ENCODE measurements around the gene MRAS. TPM values are rescaled to one million over a fixed set of nuclear protein-coding genes. Genes with fewer than 3 reads are reported as not detected.

Gene MRAS
- total and polyA plus RNA-seq, 2 of the 8 experiments (the other 6 are each of a cell fraction or from before 2014, with no cell fraction given), result 10.6 to 16.2 TPM

DNA sequence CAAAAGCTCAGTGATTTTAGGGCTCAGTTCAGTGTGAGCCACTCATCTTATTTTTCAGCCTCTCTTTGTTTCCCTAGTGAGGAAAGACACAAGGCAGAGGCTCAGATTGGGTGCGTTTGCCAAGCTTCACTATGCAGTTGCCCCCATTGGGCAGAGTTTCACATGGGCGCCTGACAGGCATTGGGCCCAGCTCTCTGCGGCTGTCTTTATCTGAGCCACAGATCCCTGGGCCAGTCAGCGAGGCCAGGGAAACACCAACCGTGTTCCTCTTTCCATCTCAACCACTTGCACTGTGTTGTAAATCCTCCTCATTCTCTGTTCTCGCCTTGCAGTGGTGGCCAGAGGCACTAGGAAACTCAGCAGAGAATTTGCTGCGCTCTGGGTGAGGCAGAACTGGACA lies 96.9 kb downstream of the MRAS start:
- Histone ChIP-seq H2AFZ (ENCODE audit: low read length) (no peak overlapping the region), H2AK5ac (ENCODE audit: low read depth, low read length) (no peak overlapping the region), H3K23ac (ENCODE audit: insufficient read length) (no peak overlapping the region), H3K14ac (ENCODE audit: insufficient read length) (no peak overlapping the region), H3K4me2 (ENCODE audit: insufficient read depth in 1 of 2, low read depth in 2 of 2, low read length in 2 of 2) (no peak overlapping the region), H2BK120ac (replicated peaks; ENCODE audit: low read depth, low read length) (no peak overlapping the region), H3K79me2 (ENCODE audit: control insufficient read depth in 1 of 2, insufficient read depth in 2 of 2, low read length in 2 of 2) (no peaks in the 10 kb centered on the region), H3K23me2 (ENCODE audit: low read depth, low read length) (no peaks in the 10 kb centered on the region), H4K20me1 (replicated peaks in 1 of 2; ENCODE audit: control insufficient read depth in 1 of 2, insufficient read depth in 2 of 2, low read length in 2 of 2) (no peaks in the 10 kb centered on the region), H3K18ac (ENCODE audit: extremely low read depth, low read length) (no peak overlapping the region), H2BK15ac (ENCODE audit: low read length) (no peak overlapping the region), H3K27me3 (replicated peaks in 1 of 4; ENCODE audit: control insufficient read depth in 3 of 4, extremely low read depth in 1 of 4, insufficient read depth in 3 of 4, low read length in 3 of 4) (no peaks in the 10 kb centered on the region), H3K4me3 (ENCODE audit: extremely low read depth in 1 of 4, insufficient read depth in 2 of 4, low read depth in 3 of 4, low read length in 4 of 4) (no peak overlapping the region), H3K9me3 (ENCODE audit: insufficient read depth in 2 of 2, low read depth in 1 of 2, low read length in 1 of 2) (no peaks in the 10 kb centered on the region), H3K36me3 (ENCODE audit: control insufficient read depth in 2 of 4, insufficient read depth in 4 of 4, low read length in 3 of 4) (no peaks in the 10 kb centered on the region), H2BK20ac (ENCODE audit: low read length) (no peak overlapping the region), H4K8ac (ENCODE audit: extremely low read depth, insufficient read depth, low read length) (no peak overlapping the region), H2BK5ac (ENCODE audit: low read depth, low read length) (no peak overlapping the region), H3K56ac (replicated peaks; ENCODE audit: insufficient read length, low read depth, low read length) (no peak overlapping the region), H3K9ac (replicated peaks in 1 of 4; ENCODE audit: extremely low read depth in 1 of 4, low read depth in 3 of 4, low read length in 3 of 4) (no peak overlapping the region), H3K27ac (ENCODE audit: low read depth, low read length) (no peak overlapping the region), H2BK12ac (ENCODE audit: low read depth, low read length) (no peak overlapping the region), H3K4me1 (replicated peaks in 1 of 4; ENCODE audit: control insufficient read depth in 3 of 4, insufficient read depth in 4 of 4, low read length in 3 of 4) (peaks cover 0 to 7% (median 1%) of the 10 kb centered on the region in 4 experiments; a peak in 3 of 7 replicates), H4K91ac (replicated peaks; ENCODE audit: insufficient read length, low read length) (no peak overlapping the region), H3K79me1 (ENCODE audit: low read depth, low read length) (peaks cover 3% of the 10 kb centered on the region; the same call in 1 of the 2 replicates), H4K5ac (ENCODE audit: insufficient read length, low read depth, low read length) (no peak overlapping the region), H3K4ac (replicated peaks; ENCODE audit: insufficient read length, low read depth, low read length) (no peak overlapping the region)
- no peak for FAIRE-seq
- no peak for TF ChIP-seq HDAC2 (IDR thresholded peaks at IDR 0.05; ENCODE audit: borderline replicate concordance in 1 of 2, low read depth in 2 of 2, low read length in 2 of 2)
- no peak for TF ChIP-seq MAX (IDR thresholded peaks at IDR 0.05)
- no peak for TF ChIP-seq TAF1 (IDR thresholded peaks at IDR 0.05; ENCODE audit: low read depth, low read length)
- no peak for TF ChIP-seq POLR2AphosphoS5 (IDR thresholded peaks at IDR 0.05; ENCODE audit: low read depth, low read length)
- no peak for TF ChIP-seq YY1 (IDR thresholded peaks at IDR 0.05; ENCODE audit: low read depth, low read length)
- no peak for TF ChIP-seq SRF (IDR thresholded peaks at IDR 0.05; ENCODE audit: low read depth, low read length)
- no peak for TF ChIP-seq GABPA (IDR thresholded peaks at IDR 0.05; ENCODE audit: borderline replicate concordance, insufficient read depth, low read length)
- no peak for TF ChIP-seq HDAC6 (IDR thresholded peaks at IDR 0.05; ENCODE audit: low read depth, low read length)
- no peak for TF ChIP-seq ATF3 (IDR thresholded peaks at IDR 0.05; ENCODE audit: insufficient read depth, low read depth, low read length)
- CTCF ChIA-PET (ENCODE audit: partially characterized antibody), result interaction anchor here (0.9 to 1.7 kb wide), 5 partner anchors 9 to 98 kb away, joined by 3 to 7 read pairs (median 4); no protein-coding TSS in a partner anchor
- 84% methylated on average over 7 of the region's 7 CpGs; no CpG with 5 or more reads in 1 of the 2 experiments for WGBS, 2 experiments (ENCODE audit: extremely low coverage in 1 of 2, insufficient coverage in 1 of 2, insufficient read length in 1 of 2, insufficient replicate concordance in 2 of 2, low coverage in 1 of 2, low lambda C conversion rate in 2 of 2, missing lambda C conversion rate in 1 of 2)
- DNase-seq (ENCODE audit: low read depth in 1 of 2, low spot score in 2 of 2), result no peak
- POLR2A ChIA-PET (ENCODE audit: partially characterized antibody), result no interaction called here
